ENCODE measurements around the gene HECTD1.
"Not testable (repeated sequence)": the region's sequence is repeated elsewhere in the genome, so short reads cannot be mapped to it uniquely, and the experiment has no call there.

Gene HECTD1

GRCh38 chr14:31093884-31094839, 113.4 kb downstream of the HECTD1 start:
- DNase-seq (ENCODE audit: low read depth in 2 of 2), result not testable (repeated sequence)

- DNase-seq (ENCODE audit: low read depth in 2 of 2), result no peak
These were observed 115.4 kb downstream of the HECTD1 start for GRCh38 chr14:31092160-31092708.

- DNase-seq (ENCODE audit: low read depth in 2 of 2), result no peak
These were observed 116.5 kb downstream of the HECTD1 start for GRCh38 chr14:31090883-31091764.

GRCh38 chr14:31086466-31086865, 121.1 kb downstream of the HECTD1 start:
- not testable (repeated sequence) for DNase-seq (ENCODE audit: low read depth in 2 of 2)

- no peak for DNase-seq (ENCODE audit: low read depth in 2 of 2)
These were observed 122.6 kb downstream of the HECTD1 start for GRCh38 chr14:31085027-31085426.

GRCh38 chr14:31084385-31084784, 123.2 kb downstream of the HECTD1 start:
- DNase-seq (ENCODE audit: low read depth in 2 of 2), result no peak

- no peak for DNase-seq (ENCODE audit: low read depth in 2 of 2)
These were observed 123.8 kb downstream of the HECTD1 start for GRCh38 chr14:31083781-31084180.

GRCh38 chr14:31080484-31080883, 127.1 kb downstream of the HECTD1 start:
- DNase-seq (ENCODE audit: low read depth in 2 of 2), result no peak

GRCh38 chr14:31080056-31080455, 127.5 kb downstream of the HECTD1 start:
- DNase-seq (ENCODE audit: low read depth in 2 of 2), result no peak

GRCh38 chr14:31078766-31079165, 128.8 kb downstream of the HECTD1 start:
- no peak for DNase-seq (ENCODE audit: low read depth in 2 of 2)

GRCh38 chr14:31075144-31075543, 132.4 kb downstream of the HECTD1 start:
- no peak for DNase-seq (ENCODE audit: low read depth in 2 of 2)

- no peak for DNase-seq (ENCODE audit: low read depth in 2 of 2)
These were observed 136.4 kb downstream of the HECTD1 start for GRCh38 chr14:31071151-31071550.

- DNase-seq (ENCODE audit: low read depth in 2 of 2), result no peak
These were observed 137.2 kb downstream of the HECTD1 start for GRCh38 chr14:31070431-31070830.

GRCh38 chr14:31069343-31069742, 138.2 kb downstream of the HECTD1 start:
- DNase-seq (ENCODE audit: low read depth in 2 of 2), result no peak

GRCh38 chr14:31068235-31068634, 139.4 kb downstream of the HECTD1 start:
- DNase-seq (ENCODE audit: low read depth in 2 of 2), result no peak

- not testable (repeated sequence) for DNase-seq (ENCODE audit: low read depth in 2 of 2)
These were observed 144.7 kb downstream of the HECTD1 start for GRCh38 chr14:31062908-31063307.

GRCh38 chr14:31060253-31060875, 147.2 kb downstream of the HECTD1 start:
- no peak for DNase-seq (ENCODE audit: low read depth in 2 of 2)

GRCh38 chr14:31059152-31059924, 148.3 kb downstream of the HECTD1 start:
- no peak for DNase-seq (ENCODE audit: low read depth in 2 of 2)

- DNase-seq (ENCODE audit: low read depth in 2 of 2), result no peak
These were observed 149.8 kb downstream of the HECTD1 start for GRCh38 chr14:31057701-31058364.

- DNase-seq (ENCODE audit: low read depth in 2 of 2), result no peak
These were observed 150.6 kb downstream of the HECTD1 start for GRCh38 chr14:31057035-31057434.

All from stimulated activated CD4-positive, alpha-beta T cell treated with anti-CD3 and anti-CD28 coated beads, Interleukin-4, amount 100 ng/mL, for 48 hours (primary cell).